H1 (cell line): ENCODE results near the gene E2F2. TPM values are rescaled to one million over a fixed set of nuclear protein-coding genes. Genes with fewer than 3 reads are reported as not detected.

Experiments used
- KDM1A ChIP-seq: fragments of 200-600, 300-600 bp; sonication (generic); IDR thresholded peaks from 2 replicates; pipeline ENCODE4 v1.7.1; 2016; ENCODE audit warnings: mild to moderate bottlenecking, low read length, borderline replicate concordance
- SP1 ChIP-seq: IDR thresholded peaks from 2 replicates; pipeline ENCODE4 v1.6.1; 2011; ENCODE audit warnings: low read depth, low read length
- TBP ChIP-seq: IDR thresholded peaks from 2 replicates; pipeline ENCODE4 v1.6.1; 2011; ENCODE audit warnings: low read depth, low read length, improper control_type of control experiment
- TCF12 ChIP-seq: IDR thresholded peaks from 2 replicates; pipeline ENCODE4 v1.6.1; 2011; ENCODE audit warnings: low read depth, mild to moderate bottlenecking, low read length
- polyA plus RNA-seq, 7 experiments: library from polyadenylated mRNA; depleted of rRNA in 3 of 7; stranded (reverse) in 5 of 7; unstranded in 2 of 7; fragments of >200 nt in 5 of 7; fragments of 200-250 nt in 2 of 7; gene quantifications; 1 replicate in 5 of 7; 2 replicates in 1 of 7; 4 replicates in 1 of 7; pipeline versions ENCODE4 v1.2.1 to v1.2.3, GENCODE V29; 2011 to 2013; ENCODE audit warnings: missing spikeins in 2 of 7, mixed read lengths in 2 of 7
- total RNA-seq: library from RNA; stranded (reverse); fragmentation: NEBNext Ultra II Directional; extraction: Animal tissue kit (Norgen Biotek cat#: 25700); gene quantifications from 2 replicates; pipeline ENCODE4 v1.2.1, GENCODE V29; 2021

Gene E2F2
- total and polyA plus RNA-seq, 2 of the 8 experiments (the other 6 are each of a cell fraction or from before 2014, with no cell fraction given): 1.8 to 7.0 TPM

GRCh38 chr1:23485002-23485332 lies 46.1 kb downstream of the E2F2 start (continued):
- TF ChIP-seq TBP: no peak
- no peak for TF ChIP-seq KDM1A
- no peak for TF ChIP-seq TCF12
- no peak for TF ChIP-seq SP1
